ENCODE measurements around the gene HSPB8. TPM values are rescaled to one million over a fixed set of nuclear protein-coding genes. Genes with fewer than 3 reads are reported as not detected.

The HSPB8 gene
- 10 to 100 TPM; 13.1 to 23.9 (median 19.8) TPM for total RNA-seq

GRCh38 chr12:119178544-119179334 is at the start of gene HSPB8:
Gene HSPB8, plus strand, starts transcription at chr12:119178931. Its CDS starts 382 bp downstream, at chr12:119179313.
- Histone ChIP-seq H3K27me3 (no peaks in the 10 kb centered on the region), H3K36me3 (no peaks in the 10 kb centered on the region), H3K27ac (peak within 1 kb of the TSS; percentile 51 to 83 (median 70)), H3K4me3 (peak within 1 kb of the TSS; percentile 28 to 49 (median 36)), H3K4me1 (peaks cover 0 to 18% (median 0%) of the 10 kb centered on the region in 4 donors), H3K9me3 (no peaks in the 10 kb centered on the region)
- 3 to 6% methylated on average over 22 to 25 of the region's 33 CpGs for WGBS, 2 donors
- no peak for TF ChIP-seq CTCF (IDR thresholded peaks at IDR 0.05)
- TF ChIP-seq EP300 (IDR thresholded peaks at IDR 0.05): peak in 1 of 2 donors; percentile 77
- peak in 1 of 2 donors; percentile 56 for TF ChIP-seq POLR2A (IDR thresholded peaks at IDR 0.05)
- peak; percentile 61 to 63 for DNase-seq (ENCODE audit: low spot score in 2 of 2)

- H3K4me1 ChIP-seq: no peaks in the 10 kb centered on the region
- 71 to 76% methylated on average over 3 of the region's 3 CpGs for WGBS, 2 donors
These were observed 48.8 kb upstream of the HSPB8 start for GRCh38 chr12:119129827-119130434.

GRCh38 chr12:119130523-119130922 is 48.2 kb upstream of the HSPB8 start:
- no peaks in the 10 kb centered on the region for H3K27me3 ChIP-seq
- TF ChIP-seq EP300 (IDR thresholded peaks at IDR 0.05) (no peak), POLR2A (IDR thresholded peaks at IDR 0.05) (no peak), CTCF (IDR thresholded peaks at IDR 0.05) (no peak)
- H3K36me3 ChIP-seq: no peaks in the 10 kb centered on the region
- no peak for DNase-seq (ENCODE audit: low spot score in 2 of 2)
- no peak overlapping the region for H3K4me3 ChIP-seq
- H3K9me3 ChIP-seq: peaks cover 0 to 42% (median 0%) of the 10 kb centered on the region in 4 donors
- WGBS, 2 donors: 91 to 96% methylated on average over 10 of the region's 10 CpGs
- no peak overlapping the region for H3K27ac ChIP-seq
- no peaks in the 10 kb centered on the region for H3K4me1 ChIP-seq

More at GRCh38 chr12:119129827-119130434, 48.8 kb upstream of the HSPB8 start:
- Histone ChIP-seq H3K9me3 (peaks cover 0 to 37% (median 0%) of the 10 kb centered on the region in 4 donors), H3K27ac (no peak overlapping the region), H3K27me3 (no peaks in the 10 kb centered on the region), H3K4me3 (no peak overlapping the region), H3K36me3 (no peaks in the 10 kb centered on the region)
- no peak for DNase-seq (ENCODE audit: low spot score in 2 of 2)
- no peak for TF ChIP-seq POLR2A (IDR thresholded peaks at IDR 0.05)
- no peak for TF ChIP-seq CTCF (IDR thresholded peaks at IDR 0.05)
- TF ChIP-seq EP300 (IDR thresholded peaks at IDR 0.05): no peak

GRCh38 chr12:119134284-119135072 is 44.3 kb upstream of the HSPB8 start:
- Histone ChIP-seq H3K4me3 (no peak overlapping the region), H3K9me3 (peaks cover 0 to 47% (median 0%) of the 10 kb centered on the region in 4 donors), H3K36me3 (no peaks in the 10 kb centered on the region), H3K27me3 (no peaks in the 10 kb centered on the region), H3K27ac (no peak overlapping the region), H3K4me1 (no peaks in the 10 kb centered on the region)
- DNase-seq (ENCODE audit: low spot score in 2 of 2): no peak
- TF ChIP-seq EP300 (IDR thresholded peaks at IDR 0.05): no peak
- TF ChIP-seq POLR2A (IDR thresholded peaks at IDR 0.05): no peak
- TF ChIP-seq CTCF (IDR thresholded peaks at IDR 0.05): no peak
- 89% methylated on average over 3 of the region's 3 CpGs for WGBS, 2 donors

Data from tibial nerve (tissue), 4 donors.